Suprapubic skin (tissue), 3 donors: ENCODE results near the gene AP4S1.

ENCODE experiments used
- EP300 ChIP-seq: sonication (generic); formaldehyde crosslinking; IDR thresholded peaks from one replicate; pipeline ENCODE4 v1.6.1; 2017; ENCODE audit warnings: antibody characterized with exemption
- TF ChIP-seq, protein P1 (sequence below), 2 donors: fragments of 200-600 bp in 1 of 2; fragments of 450-650 bp in 1 of 2; sonication (generic) in 1 of 2; IDR thresholded peaks; one replicate each; pipeline ENCODE4 v1.5.1; 2016 to 2019; ENCODE audit warnings: antibody characterized with exemption in 2 of 2, mild to moderate bottlenecking in 1 of 2, moderate library complexity in 1 of 2

DNA sequence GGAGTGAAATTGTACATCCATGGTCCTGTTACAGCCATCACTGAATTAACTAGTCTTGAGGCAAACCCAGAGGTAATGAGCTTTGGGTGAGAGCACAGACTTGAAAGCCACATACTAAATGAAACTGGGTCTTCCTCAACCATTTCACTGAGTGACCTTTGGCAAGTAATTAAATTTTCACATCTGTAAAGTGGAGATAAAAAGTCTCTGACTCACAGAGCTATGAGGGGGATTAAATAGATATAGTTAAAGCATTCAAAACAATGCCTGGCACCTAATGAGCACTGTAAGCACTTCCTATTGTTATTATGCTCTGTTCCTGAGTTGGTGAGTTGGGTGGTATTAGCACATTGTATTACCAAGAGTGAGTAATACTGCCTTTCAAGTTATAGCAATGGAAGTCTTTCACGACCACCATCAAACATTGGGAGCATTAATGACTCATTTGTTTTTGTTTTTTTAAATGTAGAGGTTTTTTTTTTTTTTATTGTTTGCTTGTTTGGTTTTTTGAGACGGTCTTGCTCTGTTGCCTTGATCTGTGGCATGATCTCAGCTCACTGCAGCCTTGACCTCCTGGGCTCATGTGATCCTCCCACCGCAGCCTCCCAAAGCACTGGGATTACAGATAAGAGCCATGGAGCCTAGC lies 13.2 kb downstream of the AP4S1 start:
- TF ChIP-seq, protein P1, sequence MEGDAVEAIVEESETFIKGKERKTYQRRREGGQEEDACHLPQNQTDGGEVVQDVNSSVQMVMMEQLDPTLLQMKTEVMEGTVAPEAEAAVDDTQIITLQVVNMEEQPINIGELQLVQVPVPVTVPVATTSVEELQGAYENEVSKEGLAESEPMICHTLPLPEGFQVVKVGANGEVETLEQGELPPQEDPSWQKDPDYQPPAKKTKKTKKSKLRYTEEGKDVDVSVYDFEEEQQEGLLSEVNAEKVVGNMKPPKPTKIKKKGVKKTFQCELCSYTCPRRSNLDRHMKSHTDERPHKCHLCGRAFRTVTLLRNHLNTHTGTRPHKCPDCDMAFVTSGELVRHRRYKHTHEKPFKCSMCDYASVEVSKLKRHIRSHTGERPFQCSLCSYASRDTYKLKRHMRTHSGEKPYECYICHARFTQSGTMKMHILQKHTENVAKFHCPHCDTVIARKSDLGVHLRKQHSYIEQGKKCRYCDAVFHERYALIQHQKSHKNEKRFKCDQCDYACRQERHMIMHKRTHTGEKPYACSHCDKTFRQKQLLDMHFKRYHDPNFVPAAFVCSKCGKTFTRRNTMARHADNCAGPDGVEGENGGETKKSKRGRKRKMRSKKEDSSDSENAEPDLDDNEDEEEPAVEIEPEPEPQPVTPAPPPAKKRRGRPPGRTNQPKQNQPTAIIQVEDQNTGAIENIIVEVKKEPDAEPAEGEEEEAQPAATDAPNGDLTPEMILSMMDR (IDR thresholded peaks at IDR 0.05), result no peak
- no peak for TF ChIP-seq EP300
